Measurements from ENCODE around the gene TAF6.

TAF6 gene

GRCh38 chr7:100064162-100064561 is 55.0 kb downstream of the TAF6 start:
- DNase-seq = no peak

- no peak for DNase-seq
Measured at GRCh38 chr7:100063376-100063775, 55.8 kb downstream of the TAF6 start.

- no peak for DNase-seq
Measured at GRCh38 chr7:100061518-100062193, 57.5 kb downstream of the TAF6 start.

- DNase-seq = no peak
Measured at GRCh38 chr7:100059251-100059739, 59.9 kb downstream of the TAF6 start.

Data from DMS153 (cell line).